DND-41 (cell line): ENCODE measurements around the gene SLK.

Source experiments
- ATAC-seq: fragments of 200-7000 bp; cut with Tn5 transposase; 3 replicates; pipeline ENCODE4 v1.9.1; 2021; ENCODE audit warnings: low read depth; ENCODE audit not compliant: insufficient read depth
- DNase-seq: peaks from one replicate; pipeline ENCODE4 v3.0.0-alpha.2; 2020
- H2AFZ ChIP-seq: 2 replicates; pipeline ENCODE4 v1.6.0; 2012; ENCODE audit warnings: low read depth, low read length
- H3K27ac ChIP-seq: 2 replicates; pipeline ENCODE4 v1.5.1; 2012; ENCODE audit warnings: low read length, inconsistent platforms
- H3K27me3 ChIP-seq: fragments of 200-600 bp; sonication (generic); 2 replicates; pipeline ENCODE4 v1.6.0; 2012; ENCODE audit warnings: low read length, mild to moderate bottlenecking, inconsistent platforms; ENCODE audit not compliant: insufficient read depth, poor library complexity
- H3K36me3 ChIP-seq: 2 replicates; pipeline ENCODE4 v1.5.1; 2012; ENCODE audit warnings: low read length, inconsistent platforms; ENCODE audit not compliant: insufficient read depth
- H3K4me1 ChIP-seq: 2 replicates; pipeline ENCODE4 v1.5.1; 2012; ENCODE audit warnings: mild to moderate bottlenecking, low read length; ENCODE audit not compliant: insufficient read depth
- H3K4me2 ChIP-seq: 2 replicates; pipeline ENCODE4 v1.6.0; 2012; ENCODE audit warnings: mild to moderate bottlenecking, moderate library complexity, low read length, inconsistent platforms; ENCODE audit not compliant: insufficient read depth
- H3K4me3 ChIP-seq, 2 experiments: fragments of 200-600 bp in 1 of 2; shearing (Covaris generic) in 1 of 2; 2 replicates each; pipeline ENCODE4 v1.5.1; 2012 to 2016; ENCODE audit warnings: inconsistent platforms in 2 of 2, low read length in 2 of 2, mild to moderate bottlenecking in 2 of 2, low read depth in 1 of 2, moderate library complexity in 1 of 2
- H3K79me2 ChIP-seq: 2 replicates; pipeline ENCODE4 v1.6.0; 2012; ENCODE audit warnings: low read length, inconsistent platforms; ENCODE audit not compliant: insufficient read depth
- H3K9ac ChIP-seq: 2 replicates; pipeline ENCODE4 v1.6.0; 2012; ENCODE audit warnings: low read depth, mild to moderate bottlenecking, inconsistent platforms, low read length, moderate library complexity
- H3K9me3 ChIP-seq: 2 replicates; pipeline ENCODE4 v1.5.1; 2012; ENCODE audit warnings: low read length, moderate library complexity, mild to moderate bottlenecking, inconsistent platforms; ENCODE audit not compliant: insufficient read depth, severe bottlenecking
- H4K20me1 ChIP-seq: 2 replicates; pipeline ENCODE4 v1.6.0; 2012; ENCODE audit warnings: low read length; ENCODE audit not compliant: insufficient read depth
- CTCF ChIP-seq: IDR thresholded peaks from 2 replicates; pipeline ENCODE4 v1.5.1; 2012; ENCODE audit warnings: borderline replicate concordance, low read length, moderate library complexity, mild to moderate bottlenecking; ENCODE audit not compliant: poor library complexity, severe bottlenecking; ENCODE audit errors: extremely low read depth
- EZH2 ChIP-seq: IDR thresholded peaks from 3 replicates; pipeline ENCODE4 v1.6.1; 2012; ENCODE audit warnings: borderline replicate concordance, low read depth, mild to moderate bottlenecking, moderate library complexity, low read length, inconsistent platforms; ENCODE audit not compliant: severe bottlenecking

SLK gene

GRCh38 chr10:104033401-104033930, 66.5 kb downstream of the SLK start:
- H3K27ac ChIP-seq: no peak overlapping the region
- H3K27me3 ChIP-seq: no peaks in the 10 kb centered on the region
- H2AFZ ChIP-seq: no peak overlapping the region
- H3K4me1 ChIP-seq: no peaks in the 10 kb centered on the region
- no peak for DNase-seq
- TF ChIP-seq CTCF (no peak), EZH2 (no peak)
- no peaks in the 10 kb centered on the region for H3K79me2 ChIP-seq
- H3K4me2 ChIP-seq: no peak overlapping the region
- no peaks in the 10 kb centered on the region for H3K9me3 ChIP-seq
- peaks cover 23% of the 10 kb centered on the region for H3K36me3 ChIP-seq
- H3K9ac ChIP-seq: no peak overlapping the region
- no peak for ATAC-seq
- H3K4me3 ChIP-seq: no peak overlapping the region
- H4K20me1 ChIP-seq: no peaks in the 10 kb centered on the region

- DNase-seq (no peak), ATAC-seq (no peak)
- H3K27me3 ChIP-seq: no peaks in the 10 kb centered on the region
- no peaks in the 10 kb centered on the region for H3K9me3 ChIP-seq
- H3K9ac ChIP-seq: no peak overlapping the region
- no peak for TF ChIP-seq EZH2
- TF ChIP-seq CTCF: no peak
- H3K79me2 ChIP-seq: no peaks in the 10 kb centered on the region
- no peak overlapping the region for H2AFZ ChIP-seq
- H3K4me3 ChIP-seq: no peak overlapping the region
- no peak overlapping the region for H3K4me2 ChIP-seq
- no peaks in the 10 kb centered on the region for H4K20me1 ChIP-seq
- H3K36me3 ChIP-seq: peaks cover 23% of the 10 kb centered on the region
- no peaks in the 10 kb centered on the region for H3K4me1 ChIP-seq
- no peak overlapping the region for H3K27ac ChIP-seq
Observed at GRCh38 chr10:104033966-104034365, 67.0 kb downstream of the SLK start.

- ATAC-seq: peak; percentile 19; the same call in 1 of the 3 replicates
- Histone ChIP-seq H3K9me3 (no peaks in the 10 kb centered on the region), H3K27me3 (no peaks in the 10 kb centered on the region), H3K4me3 (no peak overlapping the region), H3K79me2 (no peaks in the 10 kb centered on the region), H3K4me1 (no peaks in the 10 kb centered on the region), H3K27ac (no peak overlapping the region), H2AFZ (no peak overlapping the region), H4K20me1 (no peaks in the 10 kb centered on the region), H3K9ac (no peak overlapping the region), H3K36me3 (peaks cover 18% of the 10 kb centered on the region), H3K4me2 (no peak overlapping the region)
- DNase-seq: no peak
- TF ChIP-seq CTCF (no peak), EZH2 (no peak)
Observed at GRCh38 chr10:104034401-104035193, 67.7 kb downstream of the SLK start.
